Loucy (cell line): Measurements from ENCODE around the gene HOXC4.
"Not testable (repeated sequence)": the region's sequence is repeated elsewhere in the genome, so short reads cannot be mapped to it uniquely, and the experiment has no call there.

Experiments used
- EZH2phosphoT487 ChIP-seq: fragments of 200-600 bp; IDR thresholded peaks from 2 replicates; pipeline ENCODE4 v1.6.1; 2018; ENCODE audit warnings: antibody characterized with exemption, mild to moderate bottlenecking, moderate library complexity, borderline replicate concordance
- TF ChIP-seq, protein P1 (sequence below): fragments of 200-600 bp; sonication (generic); conservative IDR thresholded peaks from 2 replicates; pipeline ENCODE4 v1.5.1; 2014; ENCODE audit warnings: mild to moderate bottlenecking, antibody characterized with exemption, low read length

DNA sequence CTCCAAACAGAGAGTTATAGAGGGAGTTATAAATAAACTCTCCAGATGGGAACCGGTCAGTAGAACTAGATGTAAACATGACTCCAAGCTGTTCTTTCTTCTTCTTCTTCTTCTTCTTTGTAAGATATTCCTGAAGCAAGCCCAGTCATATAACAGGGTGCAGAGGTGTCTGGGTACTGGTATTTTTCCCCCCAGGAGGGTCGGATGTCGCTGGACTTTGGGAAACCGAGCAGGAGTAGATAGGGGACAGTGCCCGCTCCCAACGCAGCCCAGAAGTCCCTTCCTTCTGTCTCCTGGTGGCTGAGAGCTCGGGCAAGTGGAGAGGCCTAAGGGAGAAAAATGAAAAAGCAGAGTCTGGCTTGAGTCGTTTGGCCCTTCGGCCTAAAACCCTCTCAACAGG is 25.5 kb downstream of the HOXC4 start:
- TF ChIP-seq, protein P1, sequence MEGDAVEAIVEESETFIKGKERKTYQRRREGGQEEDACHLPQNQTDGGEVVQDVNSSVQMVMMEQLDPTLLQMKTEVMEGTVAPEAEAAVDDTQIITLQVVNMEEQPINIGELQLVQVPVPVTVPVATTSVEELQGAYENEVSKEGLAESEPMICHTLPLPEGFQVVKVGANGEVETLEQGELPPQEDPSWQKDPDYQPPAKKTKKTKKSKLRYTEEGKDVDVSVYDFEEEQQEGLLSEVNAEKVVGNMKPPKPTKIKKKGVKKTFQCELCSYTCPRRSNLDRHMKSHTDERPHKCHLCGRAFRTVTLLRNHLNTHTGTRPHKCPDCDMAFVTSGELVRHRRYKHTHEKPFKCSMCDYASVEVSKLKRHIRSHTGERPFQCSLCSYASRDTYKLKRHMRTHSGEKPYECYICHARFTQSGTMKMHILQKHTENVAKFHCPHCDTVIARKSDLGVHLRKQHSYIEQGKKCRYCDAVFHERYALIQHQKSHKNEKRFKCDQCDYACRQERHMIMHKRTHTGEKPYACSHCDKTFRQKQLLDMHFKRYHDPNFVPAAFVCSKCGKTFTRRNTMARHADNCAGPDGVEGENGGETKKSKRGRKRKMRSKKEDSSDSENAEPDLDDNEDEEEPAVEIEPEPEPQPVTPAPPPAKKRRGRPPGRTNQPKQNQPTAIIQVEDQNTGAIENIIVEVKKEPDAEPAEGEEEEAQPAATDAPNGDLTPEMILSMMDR, result not testable (repeated sequence)
- not testable (repeated sequence) for TF ChIP-seq EZH2phosphoT487
